HG02623 (cell line): Measurements from ENCODE around the gene ATP10B.
A peak's percentile ranks its signal among the peaks of the same experiment; 100 is the strongest.

Experiments used
- ATAC-seq: cut with Tn5 transposase; IDR thresholded peaks from one replicate; pipeline ENCODE4 v1.9.1; 2021; ENCODE audit warnings: moderate library complexity; ENCODE audit not compliant: unreplicated experiment

ATP10B gene

DNA sequence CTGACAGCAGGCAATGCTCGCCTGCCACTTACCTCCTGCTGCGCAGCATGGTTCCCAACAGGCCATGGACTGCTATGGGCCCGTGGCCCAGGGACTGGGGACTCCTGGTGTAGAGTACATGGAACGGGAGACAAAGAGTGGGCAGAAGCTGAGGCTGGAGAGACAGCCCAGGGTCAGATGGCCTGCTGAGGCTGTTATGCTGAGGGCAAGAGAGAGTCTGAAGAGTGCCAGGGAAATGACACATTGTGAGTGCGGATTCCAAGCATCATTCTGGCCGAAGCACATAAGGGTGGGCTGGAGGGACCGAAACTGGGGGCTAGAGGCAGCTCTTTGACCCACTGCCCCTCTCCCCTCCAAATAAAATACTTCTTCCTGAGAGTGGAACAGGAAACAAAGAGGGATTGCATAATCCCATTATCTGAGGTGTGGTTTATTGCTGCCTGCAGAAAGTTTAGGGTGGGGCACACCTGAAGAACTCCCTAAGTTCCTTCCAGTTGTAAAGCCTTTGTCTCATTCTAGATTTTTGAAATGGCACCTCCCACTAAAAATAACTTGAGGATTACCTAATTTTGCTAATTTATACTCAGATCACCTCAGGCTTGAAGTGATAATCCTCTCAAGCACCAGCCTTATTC lies 158.1 kb downstream of the ATP10B start:
- ATAC-seq = no peak

DNA sequence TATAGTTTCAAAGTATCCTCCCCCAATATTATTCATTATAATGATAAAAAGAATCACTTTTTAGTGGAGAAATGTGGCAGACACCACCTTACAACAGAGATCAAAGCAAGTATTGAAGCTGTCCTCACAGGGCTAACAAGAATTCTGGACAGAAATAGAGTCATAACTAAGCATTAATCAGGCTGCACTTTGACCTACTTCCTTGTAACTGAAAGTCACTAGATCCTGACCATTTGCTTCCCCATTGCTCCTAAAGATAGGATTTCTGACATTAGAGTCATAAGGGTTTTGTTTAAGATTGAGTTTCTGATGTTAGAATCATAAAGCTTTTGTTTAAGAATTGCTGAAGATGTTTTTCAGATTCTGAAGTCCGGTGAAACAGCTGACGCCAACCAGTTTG lies 159.7 kb downstream of the ATP10B start:
- no peak for ATAC-seq

GRCh38 chr5:160685695-160686094 lies 166.3 kb downstream of the ATP10B start:
- ATAC-seq = peak; percentile 64

DNA sequence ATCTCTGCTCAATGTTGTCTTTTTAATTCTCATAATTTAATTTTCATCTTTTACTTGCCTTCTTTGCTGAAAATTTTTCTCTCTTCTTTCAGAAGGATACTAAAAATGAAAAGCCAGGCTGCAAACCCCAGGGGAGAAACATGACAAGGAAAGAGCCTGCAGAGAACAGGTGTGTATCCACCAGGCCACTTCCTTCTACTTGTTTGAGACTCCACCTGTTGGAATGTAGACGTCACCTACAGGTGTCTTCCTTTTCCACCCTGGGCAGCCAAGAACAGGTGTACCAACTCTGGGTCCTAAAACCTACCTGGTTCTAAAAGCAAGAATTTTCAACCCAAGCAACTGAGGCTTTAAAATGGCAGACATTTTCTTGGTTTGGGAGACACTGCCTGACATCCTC lies 166.8 kb downstream of the ATP10B start:
- no peak for ATAC-seq

DNA sequence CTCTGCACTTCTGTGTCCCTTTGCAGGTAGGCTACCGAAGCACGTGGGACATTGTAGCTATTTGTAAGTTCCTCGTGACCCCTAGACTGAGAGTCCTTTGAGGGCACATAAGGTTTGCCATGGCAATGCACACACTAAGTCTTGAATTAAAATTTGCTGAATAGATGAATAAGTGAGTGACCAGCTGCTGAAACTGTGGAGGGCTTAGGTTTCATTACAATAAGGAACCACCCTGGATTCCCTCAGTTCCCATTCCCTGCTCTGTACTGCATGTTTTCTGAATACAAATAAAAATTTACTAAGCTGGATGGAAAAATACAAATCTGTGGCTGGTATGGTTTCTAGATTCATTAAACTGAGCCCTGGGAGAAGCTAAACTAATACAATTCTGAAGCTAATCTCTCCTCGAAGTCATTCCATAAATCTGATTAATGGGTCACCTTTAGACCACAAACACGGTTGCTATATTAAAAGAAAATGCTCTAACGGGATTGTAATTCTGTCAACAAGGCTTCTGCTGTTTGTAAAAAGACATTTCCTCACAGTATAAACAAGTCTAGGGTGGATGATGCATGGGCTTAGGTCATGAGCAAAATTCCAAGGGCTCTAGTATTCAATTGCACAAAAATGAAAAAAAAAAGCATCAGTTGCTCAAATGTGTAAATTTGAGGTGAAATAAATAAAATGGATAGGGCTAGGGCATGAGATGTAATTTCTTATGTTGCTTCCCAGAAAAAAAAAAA lies 172.3 kb downstream of the ATP10B start:
- ATAC-seq = no peak

- ATAC-seq = no peak
Measured at GRCh38 chr5:160675988-160676387, 176.0 kb downstream of the ATP10B start.

DNA sequence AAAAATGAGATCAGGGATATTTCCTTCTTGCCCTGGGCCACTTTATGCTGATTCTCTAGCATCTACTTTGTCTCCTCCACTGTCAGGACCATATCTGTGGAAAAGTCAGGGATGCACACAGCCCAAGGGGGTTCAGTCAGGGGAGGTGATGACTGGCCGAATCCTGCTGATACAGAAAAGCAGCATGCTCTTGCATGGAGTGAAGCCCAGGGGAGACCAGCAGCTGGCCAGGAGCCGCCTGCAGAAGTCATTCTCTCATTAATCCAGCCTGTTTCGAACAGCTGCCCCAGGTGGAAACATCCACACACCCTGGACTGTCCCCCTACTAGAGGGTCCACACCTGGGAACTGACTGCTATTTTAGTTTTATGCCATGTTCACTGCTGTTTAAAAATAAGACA lies 177.1 kb downstream of the ATP10B start:
- no peak for ATAC-seq

- no peak for ATAC-seq
Measured at GRCh38 chr5:160672521-160672920, 179.5 kb downstream of the ATP10B start.

- ATAC-seq = no peak
Measured at GRCh38 chr5:160668356-160668755, 183.7 kb downstream of the ATP10B start.

GRCh38 chr5:160667160-160667559 lies 184.9 kb downstream of the ATP10B start:
- no peak for ATAC-seq

- ATAC-seq = no peak
Measured at GRCh38 chr5:160665460-160665859, 186.6 kb downstream of the ATP10B start.

DNA sequence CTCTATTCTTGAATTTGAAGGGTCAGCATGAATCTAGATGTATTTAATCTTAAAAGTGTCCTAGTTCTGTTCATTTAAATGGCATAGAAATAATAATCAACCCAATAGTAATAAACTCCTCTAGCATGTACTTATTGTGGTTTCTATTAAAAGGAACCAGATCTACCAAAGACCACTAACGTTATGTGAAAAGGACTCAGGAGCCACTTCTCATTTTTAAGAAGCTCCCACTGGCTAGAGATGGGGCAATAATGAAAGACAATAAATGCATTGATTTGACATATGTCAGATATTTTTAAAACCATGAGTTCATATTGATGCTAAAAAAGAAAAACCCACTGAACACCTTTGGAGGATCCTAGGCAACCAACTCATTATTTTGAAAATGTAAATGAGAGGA lies 191.9 kb downstream of the ATP10B start:
- ATAC-seq = no peak

- ATAC-seq = no peak
Measured at GRCh38 chr5:160657622-160658458, 194.2 kb downstream of the ATP10B start.

DNA sequence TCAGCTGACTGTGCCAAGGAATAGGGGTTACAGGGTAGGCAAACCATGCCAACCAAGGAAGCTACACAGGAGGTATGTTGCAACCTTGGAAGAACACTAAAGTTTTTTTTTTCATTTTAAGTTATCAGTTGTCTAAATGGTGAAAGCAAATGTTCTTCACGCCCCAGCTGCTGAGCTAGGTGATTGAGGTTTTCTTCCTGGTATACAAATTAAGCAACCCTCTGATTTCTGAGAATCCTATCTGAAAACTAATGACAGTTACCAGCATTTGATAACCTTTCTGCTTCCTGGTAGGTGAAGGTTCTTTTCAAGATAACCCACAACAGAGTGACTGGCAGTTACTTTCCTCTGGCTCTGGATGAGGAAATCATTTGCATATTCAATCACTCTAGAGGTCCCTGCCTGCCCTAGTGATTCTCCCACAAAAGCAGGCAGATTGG lies 194.9 kb downstream of the ATP10B start:
- ATAC-seq = no peak

DNA sequence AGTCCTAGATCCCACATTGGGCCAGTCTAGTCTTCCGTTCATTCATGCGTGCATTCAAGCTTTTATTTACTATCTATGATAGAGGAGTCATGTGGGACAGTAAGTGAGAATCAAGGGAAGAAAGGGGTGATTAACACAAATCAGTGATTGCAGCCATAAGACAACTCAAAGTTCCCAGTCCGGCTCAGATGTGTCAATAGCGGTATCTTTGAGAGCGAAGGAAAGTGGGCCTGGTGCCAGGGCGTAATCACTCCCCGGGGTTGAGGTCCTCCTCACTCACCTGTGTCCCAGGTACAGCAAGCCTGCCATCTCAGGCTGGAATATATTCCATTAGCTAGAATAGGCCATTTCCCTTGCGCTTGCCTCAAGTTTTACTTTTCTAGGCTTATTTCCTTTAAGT lies 196.3 kb downstream of the ATP10B start:
- ATAC-seq = no peak

GRCh38 chr5:160651692-160652645 lies 200.0 kb downstream of the ATP10B start:
- ATAC-seq = no peak

DNA sequence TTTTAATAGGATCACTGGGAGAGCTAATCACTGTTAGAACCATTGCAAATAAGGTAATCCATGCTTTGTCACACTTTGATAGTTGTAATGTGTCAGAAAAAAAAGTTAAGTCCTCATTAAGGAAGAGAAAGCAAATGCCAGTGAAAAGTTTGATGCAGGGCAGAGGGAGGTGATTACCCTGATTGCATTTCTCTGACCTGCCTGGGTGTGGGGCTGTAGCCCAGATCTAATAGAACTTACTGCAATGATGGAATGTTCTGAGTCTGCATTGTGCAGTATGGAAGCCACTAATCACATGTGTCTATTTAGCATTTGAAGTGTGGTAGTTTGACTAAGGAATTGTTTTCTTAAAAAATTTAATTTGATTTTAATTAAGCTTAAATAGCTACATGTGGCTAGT lies 202.7 kb downstream of the ATP10B start:
- ATAC-seq = peak; percentile 59

DNA sequence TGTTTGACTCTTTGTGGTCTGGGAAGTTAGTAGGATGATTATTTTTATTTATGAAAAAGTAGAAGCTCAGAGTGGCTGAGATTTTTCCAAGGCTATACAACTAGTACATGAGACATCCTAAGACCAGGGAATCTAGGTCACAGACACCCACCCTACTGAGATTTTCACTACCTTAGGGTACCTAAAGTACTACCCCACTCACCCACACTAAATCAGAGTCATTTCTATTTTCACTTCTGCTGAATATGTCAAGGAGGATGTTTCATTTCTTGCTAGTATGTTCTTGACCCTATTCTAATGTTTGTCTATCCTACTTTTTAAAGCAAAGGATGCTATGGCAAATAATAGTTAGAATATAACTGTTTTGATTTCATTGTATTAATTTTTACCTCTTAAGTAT lies 206.0 kb downstream of the ATP10B start:
- ATAC-seq = no peak

- no peak for ATAC-seq
Measured at GRCh38 chr5:160643616-160644240, 208.3 kb downstream of the ATP10B start.

DNA sequence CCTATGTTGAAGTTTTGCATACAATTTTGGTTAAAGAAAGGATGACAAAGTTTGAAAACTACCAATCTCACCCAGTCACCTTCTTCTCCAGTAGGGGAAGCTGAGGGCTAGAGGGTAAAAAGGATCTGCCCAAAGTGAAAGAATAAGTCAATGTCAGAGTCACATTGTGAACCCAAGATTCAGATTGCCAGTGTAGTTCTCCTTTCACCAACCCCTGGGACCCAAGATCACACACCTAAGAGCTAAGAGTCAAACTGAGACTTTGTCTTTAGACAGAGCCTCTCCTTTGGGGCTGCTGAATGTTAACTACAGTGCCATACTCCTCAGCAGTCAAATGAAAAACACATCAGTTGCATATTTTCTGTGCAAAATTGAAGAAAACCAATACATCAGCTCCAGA lies 210.6 kb downstream of the ATP10B start:
- ATAC-seq = peak; percentile 49
